GM19238 (cell line): Measurements from ENCODE around the gene PRAMEF13.
"Not testable (repeated sequence)": the region's sequence is repeated elsewhere in the genome, so short reads cannot be mapped to it uniquely, and the experiment has no call there.

Source experiments
- DNase-seq: peaks from one replicate; pipeline ENCODE4 v3.0.0; 2011; ENCODE audit warnings: low spot score; ENCODE audit not compliant: insufficient read length

PRAMEF13 gene

GRCh38 chr1:13201309-13201708, at the start of gene PRAMEF13:
Gene PRAMEF13 (minus strand): TSS chr1:13201409. CDS start chr1:13199589, 1,820 bp downstream.
- not testable (repeated sequence) for DNase-seq

- DNase-seq: not testable (repeated sequence)
These were observed 45.9 kb upstream of the PRAMEF13 start for GRCh38 chr1:13247122-13247521.

- not testable (repeated sequence) for DNase-seq
These were observed 45.3 kb upstream of the PRAMEF13 start for GRCh38 chr1:13246554-13246871.

GRCh38 chr1:13245841-13246553, 44.8 kb upstream of the PRAMEF13 start:
- not testable (repeated sequence) for DNase-seq

GRCh38 chr1:13243536-13244263, 42.5 kb upstream of the PRAMEF13 start:
- DNase-seq: not testable (repeated sequence)

GRCh38 chr1:13239633-13240032, 38.4 kb upstream of the PRAMEF13 start:
- DNase-seq: not testable (repeated sequence)

GRCh38 chr1:13237572-13237971, 36.4 kb upstream of the PRAMEF13 start:
- DNase-seq: not testable (repeated sequence)

GRCh38 chr1:13234057-13234456, 32.8 kb upstream of the PRAMEF13 start:
- not testable (repeated sequence) for DNase-seq

- DNase-seq: not testable (repeated sequence)
These were observed 30.8 kb upstream of the PRAMEF13 start for GRCh38 chr1:13232056-13232455.

- DNase-seq: not testable (repeated sequence)
These were observed 30.0 kb upstream of the PRAMEF13 start for GRCh38 chr1:13231061-13231750.

GRCh38 chr1:13230601-13231000, 29.4 kb upstream of the PRAMEF13 start:
- DNase-seq: not testable (repeated sequence)

GRCh38 chr1:13230096-13230495, 28.9 kb upstream of the PRAMEF13 start:
- DNase-seq: not testable (repeated sequence)

- no peak for DNase-seq
These were observed 27.2 kb upstream of the PRAMEF13 start for GRCh38 chr1:13228343-13228781.

GRCh38 chr1:13227271-13228055, 26.3 kb upstream of the PRAMEF13 start:
- not testable (repeated sequence) for DNase-seq

GRCh38 chr1:13225675-13226204, 24.5 kb upstream of the PRAMEF13 start, which contains the start of gene PRAMEF18:
Gene PRAMEF18 (minus strand): TSS chr1:13226154. CDS start chr1:13226106, 48 bp downstream.
- not testable (repeated sequence) for DNase-seq

- no peak for DNase-seq
These were observed 23.4 kb upstream of the PRAMEF13 start for GRCh38 chr1:13224480-13225060.

- DNase-seq: not testable (repeated sequence)
These were observed 21.6 kb upstream of the PRAMEF13 start for GRCh38 chr1:13222788-13223187.

- not testable (repeated sequence) for DNase-seq
These were observed 18.0 kb upstream of the PRAMEF13 start for GRCh38 chr1:13219203-13219602.

- not testable (repeated sequence) for DNase-seq
These were observed 15.4 kb upstream of the PRAMEF13 start for GRCh38 chr1:13216619-13217018.

- not testable (repeated sequence) for DNase-seq
These were observed 7.5 kb upstream of the PRAMEF13 start for GRCh38 chr1:13208712-13209111.
